GM21367 (cell line): ENCODE measurements around the gene SLC13A2.
"Not testable (repeated sequence)": the region's sequence is repeated elsewhere in the genome, so short reads cannot be mapped to it uniquely, and the experiment has no call there.

Experiments
- ATAC-seq: cut with Tn5 transposase; IDR thresholded peaks from one replicate; pipeline ENCODE4 v1.9.1; 2021; ENCODE audit not compliant: unreplicated experiment

Gene SLC13A2, protein sequence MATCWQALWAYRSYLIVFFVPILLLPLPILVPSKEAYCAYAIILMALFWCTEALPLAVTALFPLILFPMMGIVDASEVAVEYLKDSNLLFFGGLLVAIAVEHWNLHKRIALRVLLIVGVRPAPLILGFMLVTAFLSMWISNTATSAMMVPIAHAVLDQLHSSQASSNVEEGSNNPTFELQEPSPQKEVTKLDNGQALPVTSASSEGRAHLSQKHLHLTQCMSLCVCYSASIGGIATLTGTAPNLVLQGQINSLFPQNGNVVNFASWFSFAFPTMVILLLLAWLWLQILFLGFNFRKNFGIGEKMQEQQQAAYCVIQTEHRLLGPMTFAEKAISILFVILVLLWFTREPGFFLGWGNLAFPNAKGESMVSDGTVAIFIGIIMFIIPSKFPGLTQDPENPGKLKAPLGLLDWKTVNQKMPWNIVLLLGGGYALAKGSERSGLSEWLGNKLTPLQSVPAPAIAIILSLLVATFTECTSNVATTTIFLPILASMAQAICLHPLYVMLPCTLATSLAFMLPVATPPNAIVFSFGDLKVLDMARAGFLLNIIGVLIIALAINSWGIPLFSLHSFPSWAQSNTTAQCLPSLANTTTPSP

DNA sequence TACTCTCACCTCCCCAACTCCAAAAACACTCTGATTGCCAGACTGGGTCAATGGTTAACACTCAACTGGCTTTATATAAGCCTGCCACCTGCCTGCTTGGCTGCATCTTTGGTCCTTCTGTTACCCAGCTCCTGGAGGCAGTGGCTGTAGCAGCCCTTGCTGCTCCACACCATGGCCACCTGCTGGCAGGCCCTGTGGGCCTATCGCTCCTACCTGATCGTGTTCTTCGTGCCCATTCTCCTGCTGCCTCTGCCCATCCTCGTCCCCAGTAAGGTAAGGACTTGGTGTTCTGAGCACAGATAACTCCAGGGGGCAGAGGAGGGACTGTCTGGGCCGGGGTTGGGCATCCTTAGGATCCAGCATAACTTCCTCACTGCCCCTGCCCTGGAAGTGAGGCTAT lies at the start of gene SLC13A2:
Gene SLC13A2 (plus strand): TSS at position 103 of the 400 bp plus-strand sequence. CDS start 69 bp downstream, at position 172.
- ATAC-seq = no peak

DNA sequence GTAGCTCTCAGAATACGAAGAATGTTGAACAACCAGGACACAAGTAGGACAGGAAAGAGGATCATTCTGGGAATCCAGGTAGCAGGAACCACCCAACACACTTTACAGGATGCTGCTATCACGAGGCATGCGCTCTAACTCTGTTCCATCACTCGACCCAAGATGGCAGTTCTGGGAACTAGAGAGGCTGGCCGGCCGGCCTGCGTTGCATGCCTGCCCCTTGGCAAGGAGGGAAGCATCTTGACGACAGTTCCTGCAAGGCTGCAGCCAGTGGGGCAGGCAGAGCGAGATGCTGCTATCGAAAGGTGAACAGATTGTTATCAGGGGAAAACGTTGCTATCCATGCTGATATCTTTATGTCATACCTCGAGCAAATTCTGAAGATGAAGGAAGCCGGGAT lies 48.2 kb upstream of the SLC13A2 start:
- ATAC-seq = no peak

DNA sequence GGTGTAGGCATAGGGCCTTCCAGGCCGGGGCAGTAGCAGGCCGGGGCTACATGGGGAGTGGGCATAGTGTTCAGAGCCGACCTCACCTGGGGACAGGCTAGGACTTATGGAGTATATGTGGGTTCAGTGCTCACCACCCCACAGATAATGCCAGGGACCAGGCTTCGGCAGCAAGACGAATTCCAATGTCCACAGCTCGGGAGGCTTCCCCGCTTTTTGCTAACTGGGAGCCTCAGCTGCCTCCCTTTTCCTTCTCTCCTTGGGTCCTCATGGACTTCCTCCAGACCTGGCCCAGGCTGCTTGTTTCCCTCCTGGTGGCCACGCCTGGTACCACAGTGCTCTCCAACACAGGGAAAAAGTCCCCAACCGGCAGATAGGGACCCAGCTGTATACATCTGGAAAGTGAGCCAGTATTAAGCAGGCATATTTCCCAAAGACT lies 47.3 kb upstream of the SLC13A2 start:
- ATAC-seq = no peak

- ATAC-seq = no peak
Measured at GRCh38 chr17:28427371-28427770, 46.1 kb upstream of the SLC13A2 start.

DNA sequence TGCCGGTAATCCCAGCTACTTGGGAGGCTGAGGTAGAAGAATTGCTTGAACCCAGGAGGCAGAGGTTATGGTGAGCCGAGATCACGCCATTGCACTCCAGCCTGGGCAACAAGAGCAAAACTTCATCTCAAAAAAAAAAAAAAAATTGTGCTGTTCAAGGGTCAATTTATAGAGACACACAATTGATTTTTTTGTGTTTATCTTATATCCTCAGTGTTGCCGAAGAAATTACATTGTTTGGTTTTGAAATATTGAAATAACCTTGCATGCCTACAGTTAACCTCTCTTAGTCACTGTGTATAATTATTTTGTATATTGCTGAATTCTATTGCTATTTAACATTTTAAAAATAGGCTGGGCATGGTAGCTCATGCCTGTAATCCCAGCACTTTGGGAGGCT lies 45.5 kb upstream of the SLC13A2 start:
- not testable (repeated sequence) for ATAC-seq

DNA sequence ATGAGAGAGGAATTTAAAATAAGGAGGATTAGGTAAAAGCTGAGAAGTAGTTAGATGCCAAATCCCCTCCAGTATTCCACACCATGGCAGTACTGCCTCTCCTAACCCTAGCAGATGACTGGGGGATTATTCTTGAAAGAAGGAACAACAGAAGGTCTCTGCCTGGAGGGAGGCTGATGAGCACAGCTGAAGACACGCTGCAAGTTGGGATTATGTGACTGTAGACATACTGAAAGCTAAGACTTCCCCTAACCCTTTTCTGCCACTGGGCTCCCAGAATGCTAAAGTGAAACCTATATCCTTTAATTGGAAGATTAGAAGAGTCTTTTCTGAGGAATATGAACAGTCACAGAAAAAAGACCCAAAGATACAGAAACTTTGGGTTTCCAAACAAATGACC lies 39.7 kb upstream of the SLC13A2 start:
- no peak for ATAC-seq

GRCh38 chr17:28434326-28434725 lies 39.1 kb upstream of the SLC13A2 start:
- not testable (repeated sequence) for ATAC-seq

DNA sequence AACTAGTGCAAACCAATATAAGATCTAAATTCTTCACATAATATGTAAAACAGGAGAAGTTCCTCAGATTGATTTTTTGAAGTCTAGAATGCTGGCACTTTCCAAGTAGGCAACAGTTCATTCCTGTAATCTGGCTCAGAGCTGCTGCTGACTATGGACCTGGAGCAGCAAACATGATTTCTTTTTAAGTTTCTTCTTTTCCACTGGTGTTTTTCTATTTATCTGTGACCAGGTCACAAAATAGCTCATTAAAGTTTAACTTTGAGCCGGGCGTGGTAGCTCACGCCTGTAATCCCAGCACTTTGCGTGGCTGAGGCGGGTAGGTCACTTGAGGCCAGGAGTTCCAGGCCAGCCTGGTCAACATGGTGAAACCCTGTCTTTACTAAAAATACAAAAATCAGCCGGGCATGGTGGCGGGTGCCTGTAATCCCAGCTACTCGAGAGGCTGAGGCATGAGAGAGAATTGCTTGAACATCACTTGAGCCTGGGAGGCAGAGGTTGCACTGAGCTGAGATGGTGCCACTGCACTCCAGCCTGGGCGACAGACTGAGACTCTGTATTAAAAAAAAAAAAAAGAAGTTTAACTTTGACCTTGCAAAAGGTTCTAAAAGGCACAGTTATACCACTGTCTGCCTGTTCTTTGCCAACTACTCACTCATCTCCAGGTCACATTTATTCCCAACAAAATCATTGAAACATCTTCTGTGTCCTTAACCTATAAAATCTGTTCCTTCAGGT lies 29.4 kb upstream of the SLC13A2 start:
- no peak for ATAC-seq

- no peak for ATAC-seq
Measured at GRCh38 chr17:28446716-28447395, 26.6 kb upstream of the SLC13A2 start.

DNA sequence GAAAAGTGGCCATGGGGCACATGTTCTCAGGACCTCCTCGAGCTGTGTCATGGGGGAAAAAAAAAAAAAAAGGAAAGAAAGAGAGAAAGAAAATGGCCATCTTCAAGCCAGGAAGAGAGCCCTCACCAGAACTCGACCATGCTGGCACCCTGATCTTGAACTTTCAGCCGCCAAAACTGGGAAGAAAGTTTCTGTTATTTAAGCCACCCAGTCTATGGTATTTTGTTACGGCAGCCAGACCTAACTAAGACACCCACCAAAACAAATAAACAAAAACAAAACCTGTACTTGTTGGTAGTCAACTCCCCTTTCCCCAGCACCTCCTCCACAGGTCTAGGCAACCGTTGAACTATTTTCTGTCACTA lies 26.1 kb upstream of the SLC13A2 start:
- no peak for ATAC-seq

DNA sequence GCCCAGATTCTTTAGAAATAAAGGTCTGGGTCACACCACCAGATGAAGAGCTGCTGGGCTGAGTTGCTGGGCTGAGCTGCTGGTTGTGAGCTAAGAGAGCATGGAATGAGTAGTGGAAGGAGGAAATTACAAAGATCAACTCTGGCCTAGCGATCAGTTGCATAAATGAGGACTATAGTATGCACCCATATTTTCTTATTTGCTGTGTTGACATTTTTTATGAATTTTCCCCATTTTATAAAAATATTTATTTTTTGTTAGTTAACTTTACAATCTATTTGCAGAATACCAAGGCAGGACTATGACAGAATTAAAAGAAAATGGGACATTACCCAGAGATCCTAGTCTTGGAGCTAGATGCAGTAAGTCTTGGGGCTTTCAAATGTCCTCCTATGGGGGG lies 23.6 kb upstream of the SLC13A2 start:
- ATAC-seq = no peak

DNA sequence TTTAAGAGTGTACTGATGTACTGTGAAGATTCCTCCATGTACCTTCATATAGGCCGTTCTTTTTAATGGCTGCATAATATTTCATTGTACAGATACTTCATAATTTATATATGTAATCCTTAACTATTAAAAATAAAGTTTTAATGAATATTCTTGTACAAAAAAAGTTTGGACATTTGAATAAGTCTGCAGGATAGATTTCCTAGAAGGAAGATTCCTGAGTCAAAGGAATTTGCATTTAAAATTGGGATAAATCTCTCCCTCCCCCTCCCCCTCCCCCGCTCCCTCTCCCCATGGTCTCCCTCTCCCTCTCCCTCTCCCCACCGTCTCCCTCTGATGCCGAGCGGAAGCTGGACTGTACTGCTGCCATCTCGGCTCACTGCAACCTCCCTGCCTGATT lies 15.6 kb upstream of the SLC13A2 start:
- no peak for ATAC-seq

DNA sequence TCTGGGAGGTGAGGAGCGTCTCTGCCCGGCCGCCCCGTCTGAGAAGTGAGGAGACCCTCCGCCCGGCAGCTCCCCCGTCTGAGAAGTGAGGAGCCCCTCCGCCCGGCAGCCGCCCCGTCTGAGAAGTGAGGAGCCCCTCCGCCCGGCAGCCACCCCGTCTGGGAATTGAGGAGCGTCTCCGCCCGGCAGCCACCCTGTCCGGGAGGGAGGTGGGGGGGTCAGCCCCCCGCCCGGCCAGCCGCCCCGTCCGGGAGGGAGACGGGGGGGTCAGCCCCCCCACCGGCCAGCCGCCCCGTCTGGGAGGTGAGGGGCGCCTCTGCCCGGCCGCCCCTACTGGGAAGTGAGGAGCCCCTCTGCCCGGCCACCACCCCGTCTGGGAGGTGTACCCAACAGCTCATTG lies 14.6 kb upstream of the SLC13A2 start:
- ATAC-seq = not testable (repeated sequence)

GRCh38 chr17:28460901-28461300 lies 12.5 kb upstream of the SLC13A2 start:
- ATAC-seq = no peak

GRCh38 chr17:28466001-28466400 lies 7.4 kb upstream of the SLC13A2 start:
- no peak for ATAC-seq

GRCh38 chr17:28466521-28467048 lies 6.9 kb upstream of the SLC13A2 start:
- ATAC-seq = no peak

DNA sequence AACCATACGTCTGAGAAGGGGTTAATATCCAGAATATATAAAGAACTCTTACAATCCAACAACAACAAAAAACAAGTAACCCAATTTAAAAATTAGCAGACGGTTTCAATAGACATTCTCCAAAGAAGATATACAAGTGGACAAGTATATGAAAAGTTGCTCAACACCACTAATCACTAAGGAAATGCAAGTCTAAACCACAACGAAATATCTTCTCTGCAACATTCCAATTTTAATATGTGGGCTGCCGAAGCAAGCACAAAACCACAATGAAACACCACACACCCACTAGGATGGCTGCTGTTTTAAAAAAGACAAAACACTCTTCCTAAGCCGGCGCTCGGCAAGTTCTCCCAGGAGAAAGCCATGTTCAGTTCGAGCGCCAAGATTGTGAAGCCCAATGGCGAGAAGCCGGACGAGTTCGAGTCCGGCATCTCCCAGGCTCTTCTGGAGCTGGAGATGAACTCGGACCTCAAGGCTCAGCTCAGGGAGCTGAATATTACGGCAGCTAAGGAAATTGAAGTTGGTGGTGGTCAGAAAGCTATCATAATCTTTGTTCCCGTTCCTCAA lies 5.9 kb upstream of the SLC13A2 start:
- no peak for ATAC-seq

DNA sequence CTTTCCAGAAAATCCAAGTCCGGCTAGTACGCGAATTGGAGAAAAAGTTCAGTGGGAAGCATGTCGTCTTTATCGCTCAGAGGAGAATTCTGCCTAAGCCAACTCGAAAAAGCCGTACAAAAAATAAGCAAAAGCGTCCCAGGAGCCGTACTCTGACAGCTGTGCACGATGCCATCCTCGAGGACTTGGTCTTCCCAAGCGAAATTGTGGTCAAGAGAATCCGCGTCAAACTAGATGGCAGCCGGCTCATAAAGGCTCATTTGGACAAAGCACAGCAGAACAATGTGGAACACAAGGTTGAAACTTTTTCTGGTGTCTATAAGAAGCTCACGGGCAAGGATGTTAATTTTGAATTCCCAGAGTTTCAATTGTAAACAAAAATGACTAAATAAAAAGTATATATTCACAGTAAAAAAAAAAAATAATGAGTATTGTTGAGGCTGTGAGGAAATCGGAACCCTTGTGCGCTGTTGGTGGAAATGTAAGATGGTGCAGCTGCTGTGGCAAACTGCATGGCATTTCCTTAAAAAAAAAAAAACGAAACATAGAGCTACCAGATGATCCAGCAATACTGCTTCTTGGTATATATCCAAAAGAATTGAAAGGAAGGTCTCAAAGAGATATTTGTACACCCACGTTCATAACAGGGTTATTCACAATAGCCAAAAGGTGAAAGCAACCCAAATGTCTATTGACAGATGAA lies 5.3 kb upstream of the SLC13A2 start:
- ATAC-seq = not testable (repeated sequence)

- no peak for ATAC-seq
Measured at GRCh38 chr17:28468781-28469180, 4.7 kb upstream of the SLC13A2 start.

GRCh38 chr17:28469376-28469775 lies 4.1 kb upstream of the SLC13A2 start:
- ATAC-seq = no peak
